Fibroblast of mammary gland (primary cell): ENCODE measurements around the gene B9D2.

Experiments used
- DNase-seq: peaks from one replicate; pipeline ENCODE4 v3.0.0-alpha.2; 2010; ENCODE audit warnings: low read depth
- H3K4me3 ChIP-seq: 2 replicates; pipeline ENCODE4 v1.5.1; 2011; ENCODE audit warnings: low read depth, mild to moderate bottlenecking, low read length, moderate library complexity; ENCODE audit not compliant: control insufficient read depth
- CTCF ChIP-seq: conservative IDR thresholded peaks from 2 replicates; pipeline ENCODE4 v1.5.1; 2011; ENCODE audit warnings: low read depth, low read length, inconsistent platforms; ENCODE audit not compliant: control insufficient read depth, insufficient read depth

B9D2 gene

GRCh38 chr19:41408256-41408655 is 44.3 kb upstream of the B9D2 start:
- no peak overlapping the region for H3K4me3 ChIP-seq
- no peak for DNase-seq
- TF ChIP-seq CTCF = no peak

- H3K4me3 ChIP-seq = no peak overlapping the region
Measured at GRCh38 chr19:41407271-41407670, 43.3 kb upstream of the B9D2 start.

GRCh38 chr19:41405776-41406175 is 41.8 kb upstream of the B9D2 start:
- TF ChIP-seq CTCF = no peak
- DNase-seq = no peak
- H3K4me3 ChIP-seq = no peak overlapping the region

More at GRCh38 chr19:41407271-41407670, 43.3 kb upstream of the B9D2 start:
- DNase-seq = no peak
- no peak for TF ChIP-seq CTCF

- H3K4me3 ChIP-seq = no peak overlapping the region
- no peak for DNase-seq
- TF ChIP-seq CTCF = no peak
Measured at GRCh38 chr19:41403181-41403970, 39.4 kb upstream of the B9D2 start.

- no peak for DNase-seq
- TF ChIP-seq CTCF = no peak
- no peak overlapping the region for H3K4me3 ChIP-seq
Measured at GRCh38 chr19:41402010-41402409, 38.1 kb upstream of the B9D2 start.

GRCh38 chr19:41401483-41401882 is 37.5 kb upstream of the B9D2 start:
- TF ChIP-seq CTCF = no peak
- no peak overlapping the region for H3K4me3 ChIP-seq
- DNase-seq = no peak
